ENCODE measurements around the gene UGT2B28. TPM values are rescaled to one million over a fixed set of nuclear protein-coding genes. Genes with fewer than 3 reads are reported as not detected.
"Not testable (repeated sequence)": the region's sequence is repeated elsewhere in the genome, so short reads cannot be mapped to it uniquely, and the experiment has no call there.

UGT2B28 gene
- total RNA-seq, 1 experiment from 2014 or later, result not detected

- DNase-seq (ENCODE audit: low spot score), result not testable (repeated sequence)
Measured at GRCh38 chr4:69343114-69343513, 62.8 kb downstream of the UGT2B28 start.

- DNase-seq (ENCODE audit: low spot score), result not testable (repeated sequence)
Measured at GRCh38 chr4:69343558-69344420, 63.5 kb downstream of the UGT2B28 start.

Other genes starting within 250 kb of the UGT2B28 start
- gene UGT2B7, start 184.0 kb upstream of the UGT2B28 start, total RNA-seq (2014; rRNA removed; shearing (Covaris generic)), result 0.08 and 0.73 TPM in 2 replicates
- gene UGT2B11, start 65.7 kb upstream of the UGT2B28 start, total RNA-seq (2014; rRNA removed; shearing (Covaris generic)), result not detected in 2 replicates
- 0.21 and 0.81 TPM in 2 replicates for gene UGT2B4, start 215.4 kb downstream of the UGT2B28 start, total RNA-seq (2014; rRNA removed; shearing (Covaris generic))